ENCODE measurements around the gene RFNG. TPM values are rescaled to one million over a fixed set of nuclear protein-coding genes. Genes with fewer than 3 reads are reported as not detected.

Gene RFNG
- total RNA-seq, 1 donor from 2014 or later, result 35.8 TPM

DNA sequence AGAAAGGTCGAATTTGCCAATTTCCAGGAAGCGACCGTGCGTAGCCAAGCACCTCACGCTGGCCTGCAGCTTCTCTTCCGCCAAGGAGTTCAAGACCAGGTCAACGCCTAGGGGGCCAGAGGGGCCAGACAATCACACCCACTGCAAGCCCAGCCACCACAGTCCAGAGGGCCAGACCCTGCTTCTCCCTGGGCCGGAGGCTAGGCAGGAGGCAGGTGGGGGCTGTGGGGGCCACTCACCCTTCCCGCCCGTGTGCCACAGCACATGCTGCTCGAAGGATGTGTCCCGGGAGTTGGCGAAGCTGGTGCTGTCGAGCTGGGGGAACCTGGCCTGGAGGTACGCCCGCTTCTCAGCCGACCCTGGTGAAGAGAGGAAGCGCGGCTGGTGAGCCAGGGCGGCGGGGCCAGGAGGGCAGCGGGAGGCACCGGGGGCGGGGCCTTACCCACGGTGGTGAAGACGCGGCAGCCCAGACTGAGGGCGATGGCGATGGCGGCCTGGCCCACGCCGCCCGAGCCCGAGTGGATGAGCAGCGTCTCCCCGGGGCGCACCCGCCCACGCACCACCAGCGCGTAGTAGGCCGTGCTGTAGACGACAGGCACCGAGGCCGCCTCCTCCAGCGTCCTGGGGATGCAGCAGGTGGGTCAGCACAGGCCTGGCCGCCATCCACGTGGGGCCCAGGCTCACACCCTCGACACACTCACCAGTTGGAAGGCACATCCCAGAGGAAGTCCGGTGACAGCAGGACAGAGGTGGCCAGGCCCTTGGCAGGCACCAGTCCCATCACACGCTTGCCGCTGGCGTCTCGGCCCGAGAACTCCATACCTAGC, 32.1 kb upstream of the RFNG start:
- DNase-seq (ENCODE audit: low read depth), result no peak
- H3K4me3 ChIP-seq (ENCODE audit: low read depth, low read length), result no peak overlapping the region
- TF ChIP-seq, protein P1, sequence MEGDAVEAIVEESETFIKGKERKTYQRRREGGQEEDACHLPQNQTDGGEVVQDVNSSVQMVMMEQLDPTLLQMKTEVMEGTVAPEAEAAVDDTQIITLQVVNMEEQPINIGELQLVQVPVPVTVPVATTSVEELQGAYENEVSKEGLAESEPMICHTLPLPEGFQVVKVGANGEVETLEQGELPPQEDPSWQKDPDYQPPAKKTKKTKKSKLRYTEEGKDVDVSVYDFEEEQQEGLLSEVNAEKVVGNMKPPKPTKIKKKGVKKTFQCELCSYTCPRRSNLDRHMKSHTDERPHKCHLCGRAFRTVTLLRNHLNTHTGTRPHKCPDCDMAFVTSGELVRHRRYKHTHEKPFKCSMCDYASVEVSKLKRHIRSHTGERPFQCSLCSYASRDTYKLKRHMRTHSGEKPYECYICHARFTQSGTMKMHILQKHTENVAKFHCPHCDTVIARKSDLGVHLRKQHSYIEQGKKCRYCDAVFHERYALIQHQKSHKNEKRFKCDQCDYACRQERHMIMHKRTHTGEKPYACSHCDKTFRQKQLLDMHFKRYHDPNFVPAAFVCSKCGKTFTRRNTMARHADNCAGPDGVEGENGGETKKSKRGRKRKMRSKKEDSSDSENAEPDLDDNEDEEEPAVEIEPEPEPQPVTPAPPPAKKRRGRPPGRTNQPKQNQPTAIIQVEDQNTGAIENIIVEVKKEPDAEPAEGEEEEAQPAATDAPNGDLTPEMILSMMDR (conservative IDR thresholded peaks at IDR 0.05; ENCODE audit: low read depth, low read length), result no peak

DNA sequence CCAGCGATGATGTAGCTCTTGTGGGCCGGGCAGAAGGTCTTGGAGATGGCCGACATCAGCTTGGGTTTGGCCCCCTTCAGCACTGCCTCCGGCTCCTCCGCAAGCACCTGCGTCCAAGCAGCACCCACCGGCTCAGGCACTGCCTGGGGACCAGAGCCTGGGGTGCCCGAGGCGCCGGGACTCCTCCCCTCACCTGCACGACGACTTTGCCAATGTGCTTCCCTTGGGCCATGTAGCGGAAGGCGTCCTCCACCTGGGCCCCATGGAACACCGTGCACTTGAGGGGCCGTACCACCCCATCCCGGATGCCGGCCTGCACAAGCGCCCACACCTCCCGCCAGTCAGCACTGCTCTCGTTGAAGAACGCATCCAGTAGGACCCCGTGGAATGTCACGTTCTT, 31.4 kb upstream of the RFNG start:
- DNase-seq (ENCODE audit: low read depth), result no peak
- TF ChIP-seq, protein P1 (conservative IDR thresholded peaks at IDR 0.05; ENCODE audit: low read depth, low read length), result no peak
- no peak overlapping the region for H3K4me3 ChIP-seq (ENCODE audit: low read depth, low read length)

DNA sequence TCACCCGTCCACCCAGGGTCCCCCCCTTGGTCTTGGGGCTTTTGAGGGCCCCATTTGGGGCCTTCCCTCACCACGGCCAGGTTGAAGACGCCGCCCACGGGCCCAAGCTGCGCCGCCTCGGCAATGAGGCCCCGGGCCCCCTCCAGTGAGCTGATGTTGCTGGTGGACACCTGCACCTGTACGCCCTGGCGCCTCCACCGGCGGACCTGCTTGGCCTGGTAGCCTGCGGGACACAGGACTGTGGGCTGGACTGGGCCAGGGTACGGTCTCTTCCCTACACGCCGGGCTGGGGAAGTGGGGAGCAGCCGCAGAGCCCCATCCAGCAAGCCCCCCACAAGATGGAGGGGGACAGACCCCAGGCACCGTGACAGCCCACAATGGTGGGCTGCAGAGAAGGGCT, 30.8 kb upstream of the RFNG start:
- H3K4me3 ChIP-seq (ENCODE audit: low read depth, low read length), result no peak overlapping the region
- TF ChIP-seq, protein P1 (conservative IDR thresholded peaks at IDR 0.05; ENCODE audit: low read depth, low read length), result no peak
- no peak for DNase-seq (ENCODE audit: low read depth)

DNA sequence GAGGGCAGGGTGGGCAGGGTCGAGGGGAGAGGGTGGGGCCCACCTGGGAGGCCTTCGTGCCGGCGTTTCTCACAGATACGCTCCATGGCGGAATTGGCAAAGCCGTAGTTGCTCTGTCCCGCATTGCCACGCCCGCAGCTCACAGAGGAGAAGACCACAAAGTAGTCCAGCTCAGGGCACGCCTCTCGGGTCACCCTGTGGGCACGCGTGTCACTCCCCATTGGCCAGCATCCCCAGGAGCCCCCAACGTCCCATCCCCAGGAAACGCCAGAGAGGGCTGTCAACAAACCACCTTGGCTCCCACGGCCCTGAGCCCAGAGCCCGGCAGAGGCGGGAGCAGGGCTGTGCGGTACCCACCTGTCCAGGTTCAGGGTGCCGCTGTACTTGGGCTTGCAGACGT, 30.4 kb upstream of the RFNG start:
- DNase-seq (ENCODE audit: low read depth), result no peak
- TF ChIP-seq, protein P1 (conservative IDR thresholded peaks at IDR 0.05; ENCODE audit: low read depth, low read length), result no peak
- no peak overlapping the region for H3K4me3 ChIP-seq (ENCODE audit: low read depth, low read length)

DNA sequence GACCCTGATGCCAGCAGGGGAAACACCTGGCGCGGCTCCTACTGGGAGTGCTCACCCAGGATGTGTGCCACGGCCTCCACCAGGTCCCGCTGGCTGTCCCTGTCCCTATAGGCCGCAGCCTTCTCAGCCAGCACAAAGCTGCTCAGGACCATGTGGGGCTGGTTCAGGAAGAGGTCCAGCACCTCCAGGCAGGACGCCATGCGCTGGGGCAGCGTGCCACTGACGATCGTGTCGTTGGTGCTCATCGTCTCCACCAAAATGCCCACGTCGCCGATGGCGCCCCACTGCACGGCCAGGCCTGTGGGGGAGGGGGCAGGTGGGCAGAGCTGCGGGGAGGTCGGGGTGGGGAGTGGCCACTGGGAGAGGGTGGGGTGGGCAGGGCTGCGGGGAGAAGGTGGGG, 29.9 kb upstream of the RFNG start:
- DNase-seq (ENCODE audit: low read depth), result no peak
- no peak overlapping the region for H3K4me3 ChIP-seq (ENCODE audit: low read depth, low read length)
- TF ChIP-seq, protein P1 (conservative IDR thresholded peaks at IDR 0.05; ENCODE audit: low read depth, low read length), result no peak

DNA sequence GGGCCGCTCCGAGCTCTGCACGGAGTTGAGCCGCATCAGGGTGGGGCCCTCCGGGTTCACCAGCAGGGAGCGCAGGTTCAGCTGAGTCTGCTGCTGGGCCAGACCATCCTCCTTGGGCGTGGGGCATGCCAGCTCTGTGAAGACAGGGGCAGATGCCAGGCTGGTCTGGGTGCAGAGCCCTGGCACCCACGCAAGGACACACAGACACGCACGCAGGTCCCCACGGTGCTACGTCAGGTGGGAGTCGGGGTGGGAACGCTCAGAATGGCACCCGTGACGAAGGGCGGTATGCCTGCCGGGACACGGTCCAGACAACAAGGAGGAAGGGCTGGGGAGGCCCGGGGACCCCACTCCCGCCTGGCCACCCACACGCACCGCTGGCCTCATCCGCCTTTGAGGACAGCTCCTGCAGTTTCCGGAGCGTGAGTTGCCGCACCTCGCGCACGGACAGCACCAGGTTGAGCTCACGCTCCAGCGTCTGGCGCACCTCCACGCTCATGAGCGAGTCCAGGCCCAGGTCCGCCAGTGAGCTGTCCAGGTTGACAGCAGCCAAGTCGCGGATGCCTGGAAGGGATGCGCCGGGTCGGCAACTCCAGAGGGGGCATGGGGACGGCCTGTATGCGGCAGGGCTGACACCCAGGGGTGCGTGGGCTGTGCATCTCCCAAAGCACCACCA, 29.3 kb upstream of the RFNG start:
- no peak for DNase-seq (ENCODE audit: low read depth)
- TF ChIP-seq, protein P1 (conservative IDR thresholded peaks at IDR 0.05; ENCODE audit: low read depth, low read length), result no peak
- no peak overlapping the region for H3K4me3 ChIP-seq (ENCODE audit: low read depth, low read length)

Data from epithelial cell of proximal tubule (primary cell).